AG10803 (cell line): ENCODE measurements around the gene TMEM38A.
"Not testable (repeated sequence)": the region's sequence is repeated elsewhere in the genome, so short reads cannot be mapped to it uniquely, and the experiment has no call there.

Experiments
- DNase-seq: peaks from one replicate; pipeline ENCODE4 v3.0.0; 2010; ENCODE audit warnings: low read depth
- H3K4me3 ChIP-seq: 2 replicates; pipeline ENCODE4 v1.5.1; 2011; ENCODE audit warnings: mild to moderate bottlenecking, low read length, control low read depth
- TF ChIP-seq, protein P1 (sequence below): conservative IDR thresholded peaks from 2 replicates; pipeline ENCODE4 v1.5.1; 2011; ENCODE audit warnings: mild to moderate bottlenecking, low read length, control low read depth, inconsistent platforms

TMEM38A gene

DNA sequence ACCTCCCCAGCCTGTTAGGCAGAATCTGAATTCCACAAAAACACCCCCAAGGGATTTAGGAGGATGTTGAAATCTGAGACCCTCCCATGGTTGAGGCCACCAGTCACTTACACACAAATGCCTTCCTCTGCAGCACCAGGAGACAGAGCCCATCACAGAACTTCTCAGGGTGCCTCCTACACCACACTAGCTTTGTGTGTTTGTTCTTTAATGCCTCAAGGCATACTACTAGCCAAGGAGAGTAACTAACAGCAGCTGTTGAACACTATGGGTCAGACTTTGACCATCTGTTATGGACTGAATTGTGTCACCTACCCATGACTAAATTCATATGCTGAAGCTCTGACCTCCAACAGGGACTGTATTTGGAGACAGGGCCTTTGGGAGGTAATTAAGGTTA, 23.4 kb upstream of the TMEM38A start:
- no peak overlapping the region for H3K4me3 ChIP-seq
- TF ChIP-seq, protein P1, sequence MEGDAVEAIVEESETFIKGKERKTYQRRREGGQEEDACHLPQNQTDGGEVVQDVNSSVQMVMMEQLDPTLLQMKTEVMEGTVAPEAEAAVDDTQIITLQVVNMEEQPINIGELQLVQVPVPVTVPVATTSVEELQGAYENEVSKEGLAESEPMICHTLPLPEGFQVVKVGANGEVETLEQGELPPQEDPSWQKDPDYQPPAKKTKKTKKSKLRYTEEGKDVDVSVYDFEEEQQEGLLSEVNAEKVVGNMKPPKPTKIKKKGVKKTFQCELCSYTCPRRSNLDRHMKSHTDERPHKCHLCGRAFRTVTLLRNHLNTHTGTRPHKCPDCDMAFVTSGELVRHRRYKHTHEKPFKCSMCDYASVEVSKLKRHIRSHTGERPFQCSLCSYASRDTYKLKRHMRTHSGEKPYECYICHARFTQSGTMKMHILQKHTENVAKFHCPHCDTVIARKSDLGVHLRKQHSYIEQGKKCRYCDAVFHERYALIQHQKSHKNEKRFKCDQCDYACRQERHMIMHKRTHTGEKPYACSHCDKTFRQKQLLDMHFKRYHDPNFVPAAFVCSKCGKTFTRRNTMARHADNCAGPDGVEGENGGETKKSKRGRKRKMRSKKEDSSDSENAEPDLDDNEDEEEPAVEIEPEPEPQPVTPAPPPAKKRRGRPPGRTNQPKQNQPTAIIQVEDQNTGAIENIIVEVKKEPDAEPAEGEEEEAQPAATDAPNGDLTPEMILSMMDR, result no peak
- no peak for DNase-seq

DNA sequence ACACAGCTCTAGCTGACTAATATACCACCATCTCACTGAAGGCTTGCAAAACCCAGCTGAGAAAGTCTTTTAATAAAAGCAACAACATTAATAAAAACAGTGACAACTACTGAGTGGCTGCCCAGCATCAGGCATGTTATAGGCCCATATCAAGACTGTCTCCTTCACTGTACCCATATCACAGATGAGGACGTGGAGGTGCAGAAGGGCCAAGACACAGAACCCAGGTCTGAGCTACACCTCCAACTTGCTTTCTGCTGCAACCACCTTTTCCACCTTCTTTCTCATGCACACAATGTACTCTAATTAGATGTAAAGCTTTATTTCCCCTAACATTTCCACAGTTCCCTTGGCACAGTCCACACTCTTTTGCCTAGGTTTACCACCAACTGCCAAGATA, 22.3 kb upstream of the TMEM38A start:
- no peak for DNase-seq
- H3K4me3 ChIP-seq, result no peak overlapping the region
- TF ChIP-seq, protein P1, result no peak

DNA sequence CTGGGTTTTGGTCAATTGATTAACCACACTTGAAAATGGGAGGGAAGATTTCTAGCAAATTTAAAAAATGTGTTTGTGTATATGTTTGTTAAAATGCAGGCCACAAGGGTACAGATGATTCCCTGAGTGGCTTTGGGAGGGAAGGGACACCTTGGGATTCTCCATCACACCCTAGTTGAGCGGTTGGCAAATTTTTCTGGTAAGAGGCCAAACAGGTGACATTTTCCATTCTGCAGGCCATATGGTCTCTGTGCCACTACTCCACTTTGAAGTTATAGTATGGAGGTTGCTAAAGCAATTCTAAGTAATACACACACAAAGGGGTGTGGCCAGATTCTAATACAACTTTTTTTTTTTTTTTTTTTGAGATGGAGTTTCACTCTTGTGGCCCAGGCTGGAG, 20.0 kb upstream of the TMEM38A start:
- no peak for DNase-seq
- TF ChIP-seq, protein P1, result no peak
- H3K4me3 ChIP-seq, result no peak overlapping the region

DNA sequence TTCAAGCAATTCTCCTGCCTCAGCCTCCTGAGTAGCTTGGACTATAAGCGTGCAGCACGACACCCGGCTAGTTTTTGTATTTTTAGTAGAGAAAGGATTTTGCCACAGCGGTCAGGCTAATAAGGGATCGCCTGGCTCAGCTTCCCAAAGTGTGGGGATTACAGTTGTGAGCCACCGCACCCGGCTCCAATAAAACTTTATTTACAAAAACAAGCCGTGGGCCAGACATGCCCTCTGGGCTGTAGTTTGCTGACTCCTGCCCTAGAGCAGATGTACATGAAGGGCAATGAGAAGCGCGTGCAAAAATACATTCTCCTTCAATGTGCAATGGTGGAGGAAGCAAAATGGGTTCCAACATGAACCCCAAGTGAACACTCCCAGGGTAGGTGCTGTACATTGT, 19.2 kb upstream of the TMEM38A start:
- no peak overlapping the region for H3K4me3 ChIP-seq
- no peak for DNase-seq
- TF ChIP-seq, protein P1, result no peak

DNA sequence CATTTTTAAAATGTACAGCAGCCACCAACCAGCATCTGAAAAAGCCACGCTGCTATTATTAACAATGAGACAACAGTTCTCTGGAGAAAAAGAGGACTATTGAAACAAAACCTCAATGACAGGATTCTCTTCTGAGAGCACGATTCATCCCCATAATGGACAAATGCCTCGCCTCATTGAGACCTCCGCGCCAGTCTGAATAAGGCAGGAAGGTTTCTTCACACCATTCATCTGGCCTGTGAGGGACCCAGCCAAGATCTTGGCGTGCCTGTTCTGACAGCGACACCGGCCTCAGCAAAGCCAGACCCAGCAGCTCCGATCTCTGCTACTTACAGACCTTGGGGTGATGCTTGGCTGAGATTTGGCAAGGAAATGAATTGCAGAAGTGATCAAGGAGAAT, 15.8 kb upstream of the TMEM38A start:
- H3K4me3 ChIP-seq, result no peak overlapping the region
- DNase-seq, result no peak
- TF ChIP-seq, protein P1, result no peak

DNA sequence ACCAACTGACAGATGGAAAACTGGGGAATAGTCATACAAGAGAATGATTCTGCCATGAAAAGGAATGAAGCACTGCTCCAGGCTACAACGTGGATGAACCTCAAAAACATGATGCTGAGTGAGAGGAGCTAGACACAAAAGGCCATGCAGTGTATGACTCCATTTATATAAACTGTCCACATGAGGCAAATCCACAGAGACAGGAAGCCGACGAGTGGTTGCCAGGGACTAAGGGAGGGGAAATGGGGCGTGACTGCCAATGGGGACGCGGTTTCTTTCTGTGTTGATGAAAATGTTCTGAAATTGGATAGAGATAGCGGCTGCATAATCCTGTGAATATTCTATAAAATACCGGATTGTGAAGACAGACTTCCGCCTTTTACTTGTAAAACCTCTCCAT, 11.2 kb upstream of the TMEM38A start:
- TF ChIP-seq, protein P1, result no peak
- peak; percentile 24 for DNase-seq
- no peak overlapping the region for H3K4me3 ChIP-seq

DNA sequence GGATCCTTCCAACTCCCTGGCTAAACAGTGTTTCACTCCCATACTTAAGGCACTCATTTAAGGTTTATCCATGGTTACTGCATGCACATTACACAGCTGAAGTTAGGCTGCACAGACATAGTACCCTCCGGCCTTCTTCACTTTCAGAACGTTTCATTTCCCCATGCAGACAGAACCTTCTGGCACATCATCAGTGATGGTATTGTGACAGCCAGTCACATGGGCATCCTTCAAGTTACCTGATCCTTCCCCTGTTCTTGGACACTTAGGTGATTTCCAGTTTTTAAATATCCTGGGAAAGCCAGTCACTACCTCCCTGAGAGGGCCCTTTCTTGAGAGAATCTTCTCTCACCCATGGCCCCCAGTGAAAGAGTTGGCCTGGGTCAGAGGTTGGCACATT, 10.1 kb upstream of the TMEM38A start:
- no peak for DNase-seq
- TF ChIP-seq, protein P1, result no peak
- no peak overlapping the region for H3K4me3 ChIP-seq

DNA sequence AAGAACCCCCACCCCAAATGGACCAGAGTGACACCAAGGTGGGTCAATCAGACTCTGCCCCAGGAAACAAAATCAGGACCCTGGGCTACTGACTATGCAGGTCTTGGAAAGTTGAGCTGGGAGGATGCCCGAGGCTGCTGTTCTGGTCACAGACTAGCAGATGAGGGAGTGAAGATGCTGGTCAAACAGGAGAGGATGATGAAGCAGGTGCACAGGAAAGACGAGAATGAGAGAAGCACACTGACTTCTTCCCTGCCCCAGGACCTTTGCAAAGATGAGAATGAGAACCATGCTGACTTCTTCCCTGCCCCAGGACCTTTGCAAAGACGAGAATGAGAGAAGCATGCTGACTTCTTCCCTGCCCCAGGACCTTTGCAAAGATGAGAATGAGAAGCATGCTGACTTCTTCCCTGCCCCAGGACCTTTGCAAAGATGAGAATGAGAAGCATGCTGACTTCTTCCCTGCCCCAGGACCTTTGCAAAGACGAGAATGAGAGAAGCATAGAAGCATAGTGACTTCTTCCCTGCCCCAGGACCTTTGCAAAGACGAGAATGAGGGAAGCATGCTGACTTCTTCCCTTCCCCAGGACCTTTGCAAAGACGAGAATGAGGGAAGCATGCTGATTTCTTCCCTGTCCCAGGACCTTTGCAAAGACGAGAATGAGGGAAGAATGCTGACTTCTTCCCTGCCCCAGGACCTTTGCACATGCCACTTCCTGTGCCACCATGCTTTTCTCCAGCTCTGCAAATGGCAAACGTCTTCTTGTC, 9.3 kb upstream of the TMEM38A start:
- not testable (repeated sequence) for DNase-seq, H3K4me3 ChIP-seq
